ENCODE measurements around the gene AGBL5.

Gene AGBL5

GRCh38 chr2:27032495-27033252 lies 18.8 kb upstream of the AGBL5 start, which contains the start of gene TMEM214 (continued):
- TF ChIP-seq ZNF600 (tag by site-specific recombination; IDR thresholded peaks at IDR 0.05) (peak; percentile 43; the same call in 1 of the 2 replicates), SCRT1 (tag by site-specific recombination; IDR thresholded peaks at IDR 0.05; ENCODE audit: borderline replicate concordance) (no peak), ZBTB6 (tag by site-specific recombination; IDR thresholded peaks at IDR 0.05) (no peak), PRDM6 (tag by site-specific recombination; IDR thresholded peaks at IDR 0.05) (no peak), ZNF184 (tag by site-specific recombination; IDR thresholded peaks at IDR 0.05) (no peak), ZNF530 (tag by site-specific recombination; IDR thresholded peaks at IDR 0.05; ENCODE audit: low read depth) (no peak), KLF8 (tag by site-specific recombination; IDR thresholded peaks at IDR 0.05) (peak; percentile 41; the same call in 1 of the 2 replicates), ZNF629 (tag by site-specific recombination; IDR thresholded peaks at IDR 0.05) (0 out of 2 replicates have a peak, but pooled peaks have one; percentile 51), TCF7L2 (IDR thresholded peaks at IDR 0.05; ENCODE audit: borderline replicate concordance, low read depth, low read length) (no peak), ZBTB10 (tag by site-specific recombination; IDR thresholded peaks at IDR 0.05) (peak; percentile 34; the same call in 1 of the 2 replicates), ZNF23 (tag by site-specific recombination; IDR thresholded peaks at IDR 0.05; ENCODE audit: borderline replicate concordance) (no peak), ZNF394 (tag by site-specific recombination; IDR thresholded peaks at IDR 0.05; ENCODE audit: borderline replicate concordance) (peak; percentile 36; the same call in 1 of the 2 replicates), KLF1 (tag by site-specific recombination; IDR thresholded peaks at IDR 0.05) (0 out of 2 replicates have a peak, but pooled peaks have one; percentile 4), ZBTB11 (tag by site-specific recombination; conservative IDR thresholded peaks at IDR 0.05; ENCODE audit: low read depth) (peak; percentile 70), ZFP41 (tag by site-specific recombination; IDR thresholded peaks at IDR 0.05; ENCODE audit: borderline replicate concordance) (no peak), KLF16 (tag by site-specific recombination; IDR thresholded peaks at IDR 0.05) (no peak), ZNF48 (tag by site-specific recombination; IDR thresholded peaks at IDR 0.05) (no peak), ZNF580 (tag by site-specific recombination; IDR thresholded peaks at IDR 0.05) (peak; percentile 65; the same call in 1 of the 2 replicates), ZNF214 (tag by site-specific recombination; IDR thresholded peaks at IDR 0.05; ENCODE audit: borderline replicate concordance) (no peak), ZNF37A (tag by site-specific recombination; IDR thresholded peaks at IDR 0.05) (no peak), CTCF (tag by site-specific recombination; IDR thresholded peaks at IDR 0.05) (0 out of 2 replicates have a peak, but pooled peaks have one; percentile 29), ZBTB20 (tag by site-specific recombination; IDR thresholded peaks at IDR 0.05) (peak; percentile 67; the same call in 1 of the 2 replicates), ZNF701 (tag by site-specific recombination; IDR thresholded peaks at IDR 0.05) (no peak)

All from HEK293 (cell line).